Astrocyte (in vitro differentiated cells and primary cell): ENCODE results near the gene ATG16L1.

Experiments
- EZH2 ChIP-seq: IDR thresholded peaks from 2 replicates; pipeline ENCODE4 v1.6.1; 2012; ENCODE audit warnings: mild to moderate bottlenecking, low read length, inconsistent platforms; ENCODE audit not compliant: insufficient read depth
- TF ChIP-seq, protein P1 (sequence below): IDR thresholded peaks from 2 replicates; pipeline ENCODE4 v1.5.1; 2011; ENCODE audit warnings: low read depth, mild to moderate bottlenecking, inconsistent platforms, low read length, moderate library complexity; ENCODE audit not compliant: insufficient read depth

DNA sequence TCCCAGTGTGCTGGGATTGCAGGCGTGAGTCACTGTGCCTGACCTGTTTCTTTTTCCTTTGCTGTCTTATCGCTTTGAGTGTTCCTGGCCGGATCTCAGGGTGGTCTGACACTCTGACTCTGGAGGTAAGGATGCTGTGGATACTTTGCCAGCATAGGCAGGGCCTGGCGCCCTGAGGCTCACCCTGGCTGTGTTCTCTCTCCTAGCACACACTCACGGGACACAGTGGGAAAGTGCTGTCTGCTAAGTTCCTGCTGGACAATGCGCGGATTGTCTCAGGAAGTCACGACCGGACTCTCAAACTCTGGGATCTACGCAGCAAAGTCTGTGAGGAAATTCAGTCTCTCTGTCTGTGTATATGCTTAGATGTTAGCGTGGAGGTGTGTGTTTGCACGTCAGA is 38.2 kb downstream of the ATG16L1 start:
- TF ChIP-seq, protein P1, sequence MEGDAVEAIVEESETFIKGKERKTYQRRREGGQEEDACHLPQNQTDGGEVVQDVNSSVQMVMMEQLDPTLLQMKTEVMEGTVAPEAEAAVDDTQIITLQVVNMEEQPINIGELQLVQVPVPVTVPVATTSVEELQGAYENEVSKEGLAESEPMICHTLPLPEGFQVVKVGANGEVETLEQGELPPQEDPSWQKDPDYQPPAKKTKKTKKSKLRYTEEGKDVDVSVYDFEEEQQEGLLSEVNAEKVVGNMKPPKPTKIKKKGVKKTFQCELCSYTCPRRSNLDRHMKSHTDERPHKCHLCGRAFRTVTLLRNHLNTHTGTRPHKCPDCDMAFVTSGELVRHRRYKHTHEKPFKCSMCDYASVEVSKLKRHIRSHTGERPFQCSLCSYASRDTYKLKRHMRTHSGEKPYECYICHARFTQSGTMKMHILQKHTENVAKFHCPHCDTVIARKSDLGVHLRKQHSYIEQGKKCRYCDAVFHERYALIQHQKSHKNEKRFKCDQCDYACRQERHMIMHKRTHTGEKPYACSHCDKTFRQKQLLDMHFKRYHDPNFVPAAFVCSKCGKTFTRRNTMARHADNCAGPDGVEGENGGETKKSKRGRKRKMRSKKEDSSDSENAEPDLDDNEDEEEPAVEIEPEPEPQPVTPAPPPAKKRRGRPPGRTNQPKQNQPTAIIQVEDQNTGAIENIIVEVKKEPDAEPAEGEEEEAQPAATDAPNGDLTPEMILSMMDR = no peak
- TF ChIP-seq EZH2 = no peak
